K562 (cell line): ENCODE results near the gene CERS2. TPM values are rescaled to one million over a fixed set of nuclear protein-coding genes. Genes with fewer than 3 reads are reported as not detected.

Experiments
- CCNT2 ChIP-seq: IDR thresholded peaks from 2 replicates; pipeline ENCODE4 v1.6.1; 2011; ENCODE audit warnings: borderline replicate concordance, low read depth, mild to moderate bottlenecking, moderate library complexity, mixed read lengths, low read length; ENCODE audit not compliant: insufficient read length; ENCODE audit errors: extremely low read depth
- CHCHD3 ChIP-seq: fragments of 250-450 bp; sonication (Bioruptor Pico); IDR thresholded peaks from 2 replicates; pipeline ENCODE4 v2.1.2; 2022; ENCODE audit warnings: mild to moderate bottlenecking
- CTBP1 ChIP-seq: fragments of 450-650 bp; IDR thresholded peaks from 2 replicates; pipeline ENCODE4 v1.6.1; 2016; ENCODE audit warnings: borderline replicate concordance
- ETS2 ChIP-seq: IDR thresholded peaks from 2 replicates; pipeline ENCODE4 v1.6.1; 2016; ENCODE audit warnings: borderline replicate concordance, missing genetic modification characterization, mild to moderate bottlenecking, moderate library complexity, missing compliant biosample characterization; ENCODE audit not compliant: poor library complexity, severe bottlenecking
- GTF2E2 ChIP-seq: fragments of 200-800 bp; sonication (Bioruptor generic); IDR thresholded peaks from 2 replicates; pipeline ENCODE4 v1.6.1; 2016; ENCODE audit warnings: missing genetic modification characterization, missing compliant biosample characterization
- HOXB6 ChIP-seq: fragments of 250-450 bp; sonication (Bioruptor Pico); IDR thresholded peaks from 2 replicates; pipeline ENCODE4 v1.5.1; 2022; ENCODE audit warnings: mild to moderate bottlenecking, borderline replicate concordance
- KDM1A ChIP-seq, 2 experiments: fragments of 450-650 bp; IDR thresholded peaks; 2 replicates each; pipeline ENCODE4 v1.6.1; 2016; ENCODE audit warnings: mild to moderate bottlenecking in 2 of 2
- KDM4B ChIP-seq, 2 experiments: fragments of 450-650 bp in 1 of 2; sonication (generic) in 1 of 2; IDR thresholded peaks; 2 replicates each; pipeline ENCODE4 v1.6.1; 2016 to 2017; ENCODE audit warnings: borderline replicate concordance in 2 of 2, antibody characterized with exemption in 1 of 2, low read depth in 1 of 2, mild to moderate bottlenecking in 1 of 2
- MYBL2 ChIP-seq, 2 experiments: fragments of 450-650 bp in 1 of 2; sonication (generic) in 1 of 2; formaldehyde crosslinking in 1 of 2; IDR thresholded peaks; 2 replicates each; pipeline versions ENCODE4 v1.6.1 to v1.8.1; 2017 to 2022; ENCODE audit warnings: borderline replicate concordance in 1 of 2, inconsistent platforms in 1 of 2, low read depth in 1 of 2, mild to moderate bottlenecking in 1 of 2, missing genetic modification reagents in 1 of 2, moderate library complexity in 1 of 2
- NKRF ChIP-seq: fragments of 450-650 bp; IDR thresholded peaks from 2 replicates; pipeline ENCODE4 v1.6.1; 2016; ENCODE audit warnings: borderline replicate concordance
- RBFOX2 ChIP-seq: fragments of 200-400 bp; formaldehyde crosslinking; IDR thresholded peaks from 2 replicates; pipeline ENCODE4 v1.6.1; 2017; ENCODE audit warnings: low read depth, mild to moderate bottlenecking, low read length, moderate library complexity
- SETDB1 ChIP-seq: IDR thresholded peaks from one replicate; pipeline ENCODE4 v1.6.1; 2012; ENCODE audit warnings: low read length, control low read depth, inconsistent platforms
- SLC30A9 ChIP-seq: fragments of 250-450 bp; sonication (Bioruptor Pico); IDR thresholded peaks from 2 replicates; pipeline ENCODE4 v1.8.0; 2022; ENCODE audit warnings: mild to moderate bottlenecking, moderate library complexity
- SP2 ChIP-seq: IDR thresholded peaks from 2 replicates; pipeline ENCODE4 v1.6.1; 2011; ENCODE audit warnings: mild to moderate bottlenecking, low read depth, low read length, moderate library complexity; ENCODE audit not compliant: poor library complexity, severe bottlenecking; ENCODE audit errors: extremely low read depth
- TCF3 ChIP-seq: sonication (generic); formaldehyde crosslinking; IDR thresholded peaks from 2 replicates; pipeline ENCODE4 v1.4.0; 2020; ENCODE audit warnings: mild to moderate bottlenecking, missing genetic modification reagents
- ZNF143 ChIP-seq: sonication (generic); formaldehyde crosslinking; IDR thresholded peaks from 2 replicates; pipeline ENCODE4 v1.9.0; 2022; ENCODE audit warnings: mild to moderate bottlenecking, missing genetic modification reagents
- polyA plus RNA-seq, 8 experiments: library from polyadenylated mRNA; depleted of rRNA in 4 of 8; stranded (reverse) in 5 of 8; unstranded in 3 of 8; fragments of >200 nt; fragmentation: Nextera tagmentation in 2 of 8; fragmentation: Illumina TruSeq in 1 of 8; extraction: Ambion mirVana in 2 of 8; extraction: Trizol in 1 of 8; gene quantifications; 2 replicates each; pipeline versions ENCODE4 v1.2.1 to v1.2.3, GENCODE V29; 2011 to 2014; ENCODE audit warnings: inconsistent platforms in 1 of 8, missing spikeins in 1 of 8
- total RNA-seq, 7 experiments: library from RNA; depleted of rRNA in 6 of 7; stranded (reverse); fragments of >200 nt in 6 of 7; fragmentation: Illumina TruSeq in 2 of 7; extraction: Trizol in 2 of 7; gene quantifications; 2 replicates each; pipeline versions ENCODE4 v1.2.1 to v1.2.3, GENCODE V29; 2011 to 2021; ENCODE audit warnings: low replicate concordance in 1 of 7
- TF ChIP-seq, protein P1 (sequence below): sonication (generic); formaldehyde crosslinking; IDR thresholded peaks from 2 replicates; pipeline ENCODE4 v1.8.1; 2023; ENCODE audit warnings: missing genetic modification reagents, mild to moderate bottlenecking, borderline replicate concordance

Gene CERS2
- total and polyA plus RNA-seq, 9 of the 15 experiments (the other 6 are each of a cell fraction or from before 2014, with no cell fraction given), result 23.4 to 295 (median 132) TPM

DNA sequence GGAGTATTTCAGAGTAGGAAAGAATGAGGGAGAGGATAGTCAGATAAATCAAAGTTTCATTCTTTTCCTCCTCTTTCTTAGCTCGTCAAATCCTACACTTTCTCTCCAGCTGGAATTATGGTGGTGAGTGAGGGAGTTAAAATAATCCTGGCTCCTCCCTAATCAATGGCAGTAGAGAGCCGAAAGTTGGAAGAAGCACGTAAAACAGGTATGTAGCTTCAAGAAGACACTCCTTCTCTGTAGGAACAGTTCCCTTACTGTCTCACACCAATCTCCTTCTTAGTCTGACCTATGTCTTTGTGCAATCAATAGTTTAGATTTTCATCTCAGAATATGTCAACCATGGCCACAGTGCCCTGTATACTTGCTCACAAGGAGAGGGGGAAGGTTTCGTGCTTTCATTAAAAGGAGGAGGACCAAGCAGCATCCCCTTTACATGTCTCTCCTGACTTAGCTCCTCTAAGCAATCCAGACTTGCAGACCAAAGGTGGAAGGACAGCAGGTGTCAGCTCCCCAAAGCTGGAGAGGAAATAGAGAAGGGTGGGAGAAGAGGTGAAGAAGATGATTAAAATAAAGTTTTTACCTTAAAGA is 31.2 kb upstream of the CERS2 start (continued):
- TF ChIP-seq SP2 (no peak), MYBL2 (IDR thresholded peaks at IDR 0.05; ENCODE audit: low read depth) (no peak), MYBL2 (CRISPR knock-in tag; IDR thresholded peaks at IDR 0.05; ENCODE audit: borderline replicate concordance) (no peak), ZNF143 (no peak), ETS2 (tag) (no peak), KDM4B (IDR thresholded peaks at IDR 0.05; ENCODE audit: borderline replicate concordance in 2 of 2, low read depth in 1 of 2) (no peak), CHCHD3 (CRISPR knock-in tag) (no peak), CCNT2 (no peak), TCF3 (CRISPR knock-in tag) (no peak), RBFOX2 (no peak), HOXB6 (CRISPR knock-in tag) (no peak), SLC30A9 (CRISPR knock-in tag) (no peak), CTBP1 (peak; percentile 9; the same call in 1 of the 2 replicates), SETDB1 (no peak), KDM1A (IDR thresholded peaks at IDR 0.05) (no peak), NKRF (0 out of 2 replicates have a peak, but pooled peaks have one; percentile 20), GTF2E2 (tag) (0 out of 2 replicates have a peak, but pooled peaks have one; percentile 37)
- TF ChIP-seq, protein P1, sequence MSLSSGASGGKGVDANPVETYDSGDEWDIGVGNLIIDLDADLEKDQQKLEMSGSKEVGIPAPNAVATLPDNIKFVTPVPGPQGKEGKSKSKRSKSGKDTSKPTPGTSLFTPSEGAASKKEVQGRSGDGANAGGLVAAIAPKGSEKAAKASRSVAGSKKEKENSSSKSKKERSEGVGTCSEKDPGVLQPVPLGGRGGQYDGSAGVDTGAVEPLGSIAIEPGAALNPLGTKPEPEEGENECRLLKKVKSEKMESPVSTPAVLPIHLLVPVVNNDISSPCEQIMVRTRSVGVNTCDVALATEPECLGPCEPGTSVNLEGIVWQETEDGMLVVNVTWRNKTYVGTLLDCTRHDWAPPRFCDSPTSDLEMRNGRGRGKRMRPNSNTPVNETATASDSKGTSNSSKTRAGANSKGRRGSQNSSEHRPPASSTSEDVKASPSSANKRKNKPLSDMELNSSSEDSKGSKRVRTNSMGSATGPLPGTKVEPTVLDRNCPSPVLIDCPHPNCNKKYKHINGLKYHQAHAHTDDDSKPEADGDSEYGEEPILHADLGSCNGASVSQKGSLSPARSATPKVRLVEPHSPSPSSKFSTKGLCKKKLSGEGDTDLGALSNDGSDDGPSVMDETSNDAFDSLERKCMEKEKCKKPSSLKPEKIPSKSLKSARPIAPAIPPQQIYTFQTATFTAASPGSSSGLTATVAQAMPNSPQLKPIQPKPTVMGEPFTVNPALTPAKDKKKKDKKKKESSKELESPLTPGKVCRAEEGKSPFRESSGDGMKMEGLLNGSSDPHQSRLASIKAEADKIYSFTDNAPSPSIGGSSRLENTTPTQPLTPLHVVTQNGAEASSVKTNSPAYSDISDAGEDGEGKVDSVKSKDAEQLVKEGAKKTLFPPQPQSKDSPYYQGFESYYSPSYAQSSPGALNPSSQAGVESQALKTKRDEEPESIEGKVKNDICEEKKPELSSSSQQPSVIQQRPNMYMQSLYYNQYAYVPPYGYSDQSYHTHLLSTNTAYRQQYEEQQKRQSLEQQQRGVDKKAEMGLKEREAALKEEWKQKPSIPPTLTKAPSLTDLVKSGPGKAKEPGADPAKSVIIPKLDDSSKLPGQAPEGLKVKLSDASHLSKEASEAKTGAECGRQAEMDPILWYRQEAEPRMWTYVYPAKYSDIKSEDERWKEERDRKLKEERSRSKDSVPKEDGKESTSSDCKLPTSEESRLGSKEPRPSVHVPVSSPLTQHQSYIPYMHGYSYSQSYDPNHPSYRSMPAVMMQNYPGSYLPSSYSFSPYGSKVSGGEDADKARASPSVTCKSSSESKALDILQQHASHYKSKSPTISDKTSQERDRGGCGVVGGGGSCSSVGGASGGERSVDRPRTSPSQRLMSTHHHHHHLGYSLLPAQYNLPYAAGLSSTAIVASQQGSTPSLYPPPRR (CRISPR knock-in tag), result no peak
